H1 (cell line): ENCODE results near the gene MAGI1. TPM values are rescaled to one million over a fixed set of nuclear protein-coding genes. Genes with fewer than 3 reads are reported as not detected.

Experiments
- CTCF ChIA-PET: fragments of 300-600 bp; sonication (Branson Sonifier 250); formaldehyde crosslinking; loops from one replicate; lab custom pipeline; 2021; ENCODE audit not compliant: partially characterized antibody; lab: Charles Lee
- POLR2A ChIA-PET: fragments of 300-600 bp; sonication (Branson Sonifier 250); formaldehyde crosslinking; loops from one replicate; lab custom pipeline; 2021; ENCODE audit warnings: inconsistent platforms; ENCODE audit not compliant: partially characterized antibody; lab: Charles Lee
- DNase-seq, 2 experiments: peaks; one replicate each; pipeline versions ENCODE4 v3.0.0 to v3.0.0-alpha.2; 2010 to 2022; ENCODE audit warnings: low spot score in 2 of 2, low read depth in 1 of 2, mixed read lengths in 1 of 2
- FAIRE-seq: peaks from 2 replicates; lab custom pipeline; 2011; peaks lifted over from hg19 to GRCh38; lab: Jason Lieb, UNC
- H2AFZ ChIP-seq: 2 replicates; pipeline ENCODE4 v1.8.1; 2012; ENCODE audit warnings: low read length, inconsistent platforms
- H2AK5ac ChIP-seq: 2 replicates; pipeline ENCODE4 v1.6.1; 2013; ENCODE audit warnings: low read depth, low read length
- H2BK120ac ChIP-seq: replicated peaks from 2 replicates; pipeline ENCODE3; 2013; ENCODE audit warnings: low read depth, low read length, inconsistent platforms
- H2BK12ac ChIP-seq: 2 replicates; pipeline ENCODE4 v1.6.1; 2013; ENCODE audit warnings: low read depth, low read length
- H2BK15ac ChIP-seq: 2 replicates; pipeline ENCODE4 v1.6.1; 2013; ENCODE audit warnings: low read length
- H2BK20ac ChIP-seq: 2 replicates; pipeline ENCODE4 v1.6.1; 2013; ENCODE audit warnings: low read length
- H2BK5ac ChIP-seq: 2 replicates; pipeline ENCODE4 v1.6.1; 2013; ENCODE audit warnings: low read depth, low read length
- H3K14ac ChIP-seq: 2 replicates; pipeline ENCODE4 v1.6.1; 2013; ENCODE audit warnings: inconsistent platforms; ENCODE audit not compliant: insufficient read length
- H3K18ac ChIP-seq: 2 replicates; pipeline ENCODE4 v1.6.1; 2013; ENCODE audit warnings: low read length; ENCODE audit errors: extremely low read depth
- H3K23ac ChIP-seq: 2 replicates; pipeline ENCODE4 v1.6.1; 2013; ENCODE audit warnings: inconsistent platforms; ENCODE audit not compliant: insufficient read length
- H3K23me2 ChIP-seq: 2 replicates; pipeline ENCODE4 v1.6.1; 2013; ENCODE audit warnings: low read depth, low read length
- H3K27ac ChIP-seq: 2 replicates; pipeline ENCODE4 v1.6.1; 2011; ENCODE audit warnings: low read depth, low read length, inconsistent platforms
- H3K27me3 ChIP-seq, 4 experiments: replicated peaks in 1 of 4; 1 replicate in 1 of 4; 2 replicates in 3 of 4; pipeline versions ENCODE4 v1.6.1 to v1.8.1; 2011 to 2013; ENCODE audit warnings: low read length in 3 of 4, mild to moderate bottlenecking in 3 of 4, inconsistent platforms in 2 of 4, mixed read lengths in 2 of 4, moderate library complexity in 1 of 4; ENCODE audit not compliant: control insufficient read depth in 3 of 4, insufficient read depth in 3 of 4; ENCODE audit errors: extremely low read depth in 1 of 4
- H3K36me3 ChIP-seq, 4 experiments: 2 replicates each; pipeline versions ENCODE4 v1.6.1 to v1.8.1; 2011 to 2013; ENCODE audit warnings: mild to moderate bottlenecking in 4 of 4, low read length in 3 of 4, moderate library complexity in 2 of 4, control low read depth in 1 of 4, inconsistent platforms in 1 of 4; ENCODE audit not compliant: insufficient read depth in 4 of 4, control insufficient read depth in 2 of 4
- H3K4ac ChIP-seq: replicated peaks from 2 replicates; pipeline ENCODE3; 2013; ENCODE audit warnings: low read length, low read depth, mixed read lengths, inconsistent platforms; ENCODE audit not compliant: insufficient read length
- H3K4me1 ChIP-seq, 4 experiments: replicated peaks in 1 of 4; 1 replicate in 1 of 4; 2 replicates in 3 of 4; pipeline versions ENCODE4 v1.6.1 to v1.8.1; 2011 to 2013; ENCODE audit warnings: low read length in 3 of 4, inconsistent platforms in 2 of 4, mixed read lengths in 1 of 4; ENCODE audit not compliant: insufficient read depth in 4 of 4, control insufficient read depth in 3 of 4
- H3K4me2 ChIP-seq, 2 experiments: 2 replicates each; pipeline versions ENCODE4 v1.6.1 to v1.8.1; 2011 to 2013; ENCODE audit warnings: low read depth in 2 of 2, low read length in 2 of 2, control low read depth in 1 of 2, inconsistent platforms in 1 of 2, mild to moderate bottlenecking in 1 of 2; ENCODE audit not compliant: insufficient read depth in 1 of 2
- H3K4me3 ChIP-seq, 4 experiments: fragments of 200-600, 300-600 bp in 1 of 4; sonication (generic), shearing (Covaris generic), sonication (Bioruptor Twin) in 1 of 4; 2 replicates each; pipeline versions ENCODE4 v1.5.1 to v1.8.1; 2011 to 2016; ENCODE audit warnings: low read length in 4 of 4, low read depth in 3 of 4, control low read depth in 2 of 4, inconsistent platforms in 2 of 4, mild to moderate bottlenecking in 2 of 4, mixed read lengths in 1 of 4, moderate library complexity in 1 of 4; ENCODE audit not compliant: insufficient read depth in 2 of 4; ENCODE audit errors: extremely low read depth in 1 of 4
- H3K56ac ChIP-seq: replicated peaks from 2 replicates; pipeline ENCODE3; 2013; ENCODE audit warnings: low read depth, mild to moderate bottlenecking, mixed read lengths, low read length, inconsistent platforms; ENCODE audit not compliant: insufficient read length
- H3K79me1 ChIP-seq: 2 replicates; pipeline ENCODE4 v1.6.1; 2013; ENCODE audit warnings: low read depth, low read length, control low read depth
- H3K79me2 ChIP-seq, 2 experiments: 2 replicates each; pipeline versions ENCODE4 v1.6.1 to v1.8.1; 2012 to 2013; ENCODE audit warnings: low read length in 2 of 2, mild to moderate bottlenecking in 2 of 2, inconsistent platforms in 1 of 2; ENCODE audit not compliant: insufficient read depth in 2 of 2, control insufficient read depth in 1 of 2
- H3K9ac ChIP-seq, 4 experiments: replicated peaks in 1 of 4; 1 replicate in 1 of 4; 2 replicates in 3 of 4; pipeline versions ENCODE4 v1.6.1 to v1.8.1; 2011 to 2013; ENCODE audit warnings: low read depth in 3 of 4, low read length in 3 of 4, control low read depth in 2 of 4, mild to moderate bottlenecking in 2 of 4, moderate library complexity in 2 of 4, inconsistent platforms in 1 of 4; ENCODE audit errors: extremely low read depth in 1 of 4
- H3K9me3 ChIP-seq, 2 experiments: 2 replicates each; pipeline versions ENCODE4 v1.6.1 to v1.8.1; 2012 to 2013; ENCODE audit warnings: mild to moderate bottlenecking in 2 of 2, moderate library complexity in 2 of 2, control low read depth in 1 of 2, inconsistent platforms in 1 of 2, low read depth in 1 of 2, low read length in 1 of 2, mixed read lengths in 1 of 2; ENCODE audit not compliant: insufficient read depth in 2 of 2
- H4K20me1 ChIP-seq, 2 experiments: replicated peaks in 1 of 2; 2 replicates each; pipeline versions ENCODE3 to v1.8.1; 2011 to 2013; ENCODE audit warnings: inconsistent platforms in 2 of 2, low read length in 2 of 2, mild to moderate bottlenecking in 1 of 2; ENCODE audit not compliant: insufficient read depth in 2 of 2, control insufficient read depth in 1 of 2
- H4K5ac ChIP-seq: 2 replicates; pipeline ENCODE4 v1.6.1; 2013; ENCODE audit warnings: low read length, low read depth, mixed read lengths, inconsistent platforms; ENCODE audit not compliant: insufficient read length
- H4K8ac ChIP-seq: 2 replicates; pipeline ENCODE4 v1.8.0; 2013; ENCODE audit warnings: mild to moderate bottlenecking, moderate library complexity, low read length, inconsistent platforms; ENCODE audit not compliant: insufficient read depth; ENCODE audit errors: extremely low read depth
- H4K91ac ChIP-seq: replicated peaks from 2 replicates; pipeline ENCODE3; 2013; ENCODE audit warnings: low read length, mixed read lengths, inconsistent platforms; ENCODE audit not compliant: insufficient read length
- CTCF ChIP-seq, 3 experiments: IDR thresholded peaks; 1 replicate in 2 of 3; 2 replicates in 1 of 3; pipeline versions ENCODE4 v1.5.1 to v1.6.1; 2011; ENCODE audit warnings: low read length in 3 of 3, mild to moderate bottlenecking in 3 of 3, inconsistent platforms in 2 of 3, low read depth in 1 of 3, moderate library complexity in 1 of 3; ENCODE audit not compliant: insufficient read depth in 1 of 3; ENCODE audit errors: control extremely low read depth in 1 of 3
- RAD21 ChIP-seq, 2 experiments: IDR thresholded peaks in 1 of 2; conservative IDR thresholded peaks in 1 of 2; 2 replicates each; pipeline ENCODE4 v1.6.1; 2011; ENCODE audit warnings: low read depth in 2 of 2, low read length in 2 of 2, improper control_type of control experiment in 1 of 2, inconsistent platforms in 1 of 2, mild to moderate bottlenecking in 1 of 2, moderate library complexity in 1 of 2
- SAP30 ChIP-seq: fragments of 300-600 bp; sonication (generic); IDR thresholded peaks from 2 replicates; pipeline ENCODE4 v1.7.1; 2012; ENCODE audit warnings: low read length, moderate library complexity, mild to moderate bottlenecking, inconsistent platforms; ENCODE audit not compliant: insufficient read depth, insufficient replicate concordance
- USF2 ChIP-seq: IDR thresholded peaks from 2 replicates; pipeline ENCODE4 v1.6.1; 2011; ENCODE audit warnings: low read length, improper control_type of control experiment
- WGBS, 2 experiments: shearing (Covaris generic) in 1 of 2; methylation state at CpG; one replicate each; pipeline versions ENCODE4 v1.1.6 to v1.1.7; 2013 to 2015; ENCODE audit warnings: low lambda C conversion rate in 2 of 2, mixed read lengths in 2 of 2, inconsistent platforms in 1 of 2, low coverage in 1 of 2, missing lambda C conversion rate in 1 of 2; ENCODE audit not compliant: insufficient replicate concordance in 2 of 2, insufficient coverage in 1 of 2, insufficient read length in 1 of 2; ENCODE audit errors: extremely low coverage in 1 of 2, missing lambda C conversion rate in 1 of 2; 5-methylcytosine and 5-hydroxymethylcytosine counted together
- polyA plus RNA-seq, 7 experiments: library from polyadenylated mRNA; depleted of rRNA in 3 of 7; stranded (reverse) in 5 of 7; unstranded in 2 of 7; fragments of >200 nt in 5 of 7; fragments of 200-250 nt in 2 of 7; gene quantifications; 1 replicate in 5 of 7; 2 replicates in 1 of 7; 4 replicates in 1 of 7; pipeline versions ENCODE4 v1.2.1 to v1.2.3, GENCODE V29; 2011 to 2013; ENCODE audit warnings: missing spikeins in 2 of 7, mixed read lengths in 2 of 7
- total RNA-seq: library from RNA; stranded (reverse); fragmentation: NEBNext Ultra II Directional; extraction: Animal tissue kit (Norgen Biotek cat#: 25700); gene quantifications from 2 replicates; pipeline ENCODE4 v1.2.1, GENCODE V29; 2021

MAGI1 gene
- total and polyA plus RNA-seq, 2 of the 8 experiments (the other 6 are each of a cell fraction or from before 2014, with no cell fraction given), result 19.8 to 78.0 TPM

- no peak overlapping the region for H3K23ac ChIP-seq
- H4K5ac ChIP-seq, result no peak overlapping the region
- H2AK5ac ChIP-seq, result no peak overlapping the region
- H2BK12ac ChIP-seq, result no peak overlapping the region
- no peak overlapping the region for H2AFZ ChIP-seq
- no peaks in the 10 kb centered on the region for H3K27me3 ChIP-seq
- no peaks in the 10 kb centered on the region for H3K36me3 ChIP-seq
- no peak overlapping the region for H3K4me3 ChIP-seq
- CTCF ChIA-PET, result interaction anchor here (0.9 kb wide), 1 partner anchor 9 kb away, joined by 3 read pairs; no protein-coding TSS in a partner anchor
- no peaks in the 10 kb centered on the region for H3K9me3 ChIP-seq
- no peaks in the 10 kb centered on the region for H3K79me1 ChIP-seq
- no peaks in the 10 kb centered on the region; a peak in 1 of 7 replicates for H3K4me1 ChIP-seq
- POLR2A ChIA-PET, result no interaction called here
- H3K4me2 ChIP-seq, result no peak overlapping the region
- no peak overlapping the region for H4K8ac ChIP-seq
- no peak overlapping the region for H3K4ac ChIP-seq
- H3K56ac ChIP-seq, result no peak overlapping the region
- no peak overlapping the region for H3K14ac ChIP-seq
- WGBS, 2 experiments, result 83% methylated on average over 6 of the region's 6 CpGs; no CpG with 5 or more reads in 1 of the 2 experiments
- H3K27ac ChIP-seq, result no peak overlapping the region
- no peak overlapping the region for H2BK5ac ChIP-seq
- H4K20me1 ChIP-seq, result peaks cover 0 to 2% of the 10 kb centered on the region in 2 experiments
- DNase-seq, result no peak
- no peaks in the 10 kb centered on the region for H3K23me2 ChIP-seq
- H3K9ac ChIP-seq, result no peak overlapping the region
- no peak for TF ChIP-seq USF2
- peak in 2 of 3 experiments; percentile 35; a peak in 2 of 4 replicates for TF ChIP-seq CTCF (IDR thresholded peaks at IDR 0.05; ENCODE audit: control extremely low read depth in 1 of 3, insufficient read depth in 1 of 3, low read depth in 1 of 3, low read length in 3 of 3)
- TF ChIP-seq SAP30, result no peak
- peak; percentile 24 to 30; a peak in 1 of 4 replicates for TF ChIP-seq RAD21 (IDR thresholded peaks at IDR 0.05 in 1 of 2, conservative IDR thresholded peaks at IDR 0.05 in 1 of 2; ENCODE audit: low read depth in 2 of 2, low read length in 2 of 2)
- no peak overlapping the region for H3K18ac ChIP-seq
- no peak for FAIRE-seq
- peaks cover 0 to 8% of the 10 kb centered on the region in 2 experiments; a peak in 2 of 4 replicates for H3K79me2 ChIP-seq
- H2BK20ac ChIP-seq, result no peak overlapping the region
- H4K91ac ChIP-seq, result no peak overlapping the region
- no peak overlapping the region for H2BK15ac ChIP-seq
- H2BK120ac ChIP-seq, result no peak overlapping the region
Observed at GRCh38 chr3:65666448-65667091, 372.1 kb downstream of the MAGI1 start.
